GM23338 (cell line): Measurements from ENCODE around the gene OR1C1.

Experiments
- CREB1 ChIP-seq: fragments of 250-450 bp; sonication (Bioruptor Pico); IDR thresholded peaks from 2 replicates; pipeline ENCODE4 v1.5.0; 2020; ENCODE audit warnings: low read depth, mild to moderate bottlenecking, moderate library complexity
- CTCF ChIP-seq, 2 experiments: fragments of 200-600 bp in 1 of 2; sonication (generic) in 1 of 2; conservative IDR thresholded peaks; 2 replicates each; pipeline versions ENCODE4 v1.5.1 to v1.6.1; 2016 to 2017; ENCODE audit warnings: antibody characterized with exemption in 2 of 2, low read depth in 2 of 2, mild to moderate bottlenecking in 2 of 2, moderate library complexity in 1 of 2
- ETS1 ChIP-seq: IDR thresholded peaks from 2 replicates; pipeline ENCODE4 v1.6.1; 2016; ENCODE audit warnings: antibody characterized with exemption
- EZH2 ChIP-seq: fragments of 200-600 bp; sonication (generic); IDR thresholded peaks from one replicate; pipeline ENCODE4 v1.8.0; 2017; ENCODE audit warnings: antibody characterized with exemption, mild to moderate bottlenecking, low read depth; ENCODE audit not compliant: unreplicated experiment
- EZH2phosphoT487 ChIP-seq: fragments of 200-600 bp; sonication (generic); IDR thresholded peaks from one replicate; pipeline ENCODE4 v1.8.1; 2018; ENCODE audit warnings: antibody characterized with exemption; ENCODE audit not compliant: unreplicated experiment
- JUNB ChIP-seq: IDR thresholded peaks from one replicate; pipeline ENCODE4 v1.6.1; 2016; ENCODE audit warnings: antibody characterized with exemption; ENCODE audit not compliant: unreplicated experiment
- NANOG ChIP-seq: IDR thresholded peaks from 2 replicates; pipeline ENCODE4 v1.6.1; 2016; ENCODE audit warnings: antibody characterized with exemption, borderline replicate concordance
- POLR2AphosphoS5 ChIP-seq: IDR thresholded peaks from 2 replicates; pipeline ENCODE4 v1.6.1; 2016; ENCODE audit warnings: antibody characterized with exemption, low read depth
- REST ChIP-seq: IDR thresholded peaks from one replicate; pipeline ENCODE4 v1.6.1; 2018; ENCODE audit warnings: antibody characterized with exemption; ENCODE audit not compliant: unreplicated experiment
- STAT1 ChIP-seq: IDR thresholded peaks from one replicate; pipeline ENCODE4 v1.6.1; 2016; ENCODE audit warnings: antibody characterized with exemption; ENCODE audit not compliant: unreplicated experiment
- ZNF331 ChIP-seq: fragments of 250-450 bp; sonication (Bioruptor Pico); IDR thresholded peaks from 2 replicates; pipeline ENCODE4 v1.5.0; 2020; ENCODE audit warnings: low read depth, mild to moderate bottlenecking, moderate library complexity

GRCh38 chr1:247721222-247721621 is 39.1 kb downstream of the OR1C1 start:
- TF ChIP-seq POLR2AphosphoS5: no peak
- TF ChIP-seq REST: no peak
- no peak for TF ChIP-seq CTCF (conservative IDR thresholded peaks at IDR 0.05; ENCODE audit: low read depth in 2 of 2)
- TF ChIP-seq EZH2phosphoT487: no peak
- TF ChIP-seq STAT1: no peak
- no peak for TF ChIP-seq EZH2
- no peak for TF ChIP-seq JUNB
- no peak for TF ChIP-seq ZNF331 (CRISPR knock-in tag)
- TF ChIP-seq NANOG: no peak
- TF ChIP-seq CREB1 (CRISPR knock-in tag): no peak
- no peak for TF ChIP-seq ETS1
